Prostate gland (tissue), 2 donors: Measurements from ENCODE around the gene PRKG1. TPM values are rescaled to one million over a fixed set of nuclear protein-coding genes. Genes with fewer than 3 reads are reported as not detected.
A peak's percentile ranks its signal among the peaks of the same experiment; 100 is the strongest.

Experiments
- DNase-seq: peaks from one replicate; pipeline ENCODE4 v3.0.0-alpha.2; 2019; ENCODE audit warnings: low spot score
- H3K27ac ChIP-seq, 2 donors: fragments of 200-600 bp; sonication (generic); 2 replicates each; pipeline ENCODE4 v1.5.1; 2017 to 2019
- H3K27me3 ChIP-seq: fragments of 200-600 bp; sonication (generic); replicated peaks from 2 replicates; pipeline ENCODE4 v1.5.1; 2019; ENCODE audit not compliant: insufficient read depth
- H3K36me3 ChIP-seq, 2 donors: fragments of 200-600 bp; sonication (generic); 1 replicate in 1 of 2; 2 replicates in 1 of 2; pipeline versions ENCODE4 v1.5.1 to v1.8.1; 2017 to 2019
- H3K4me1 ChIP-seq: fragments of 200-600 bp; sonication (generic); replicated peaks from 2 replicates; pipeline ENCODE4 v1.5.1; 2019
- H3K4me3 ChIP-seq, 2 donors: fragments of 200-600 bp; sonication (generic); 2 replicates each; pipeline ENCODE4 v1.5.1; 2017 to 2019
- H3K9me3 ChIP-seq: fragments of 200-600 bp; sonication (generic); 2 replicates; pipeline ENCODE4 v1.5.1; 2017
- POLR2A ChIP-seq: fragments of 450-650 bp; IDR thresholded peaks from one replicate; pipeline ENCODE4 v1.6.1; 2016; ENCODE audit warnings: antibody characterized with exemption, mild to moderate bottlenecking
- POLR2AphosphoS5 ChIP-seq: sonication (generic); formaldehyde crosslinking; IDR thresholded peaks from one replicate; pipeline ENCODE4 v1.6.1; 2017; ENCODE audit warnings: antibody characterized with exemption
- WGBS: methylation state at CpG from one replicate; pipeline ENCODE4 v1.1.5; 2018; 5-methylcytosine and 5-hydroxymethylcytosine counted together
- intact Hi-C: fragments of 100-400 bp; cut with DNase I; formaldehyde crosslinking; loops from one replicate; pipeline ENCODE4 v1.14.2; 2022
- total RNA-seq, 2 donors: library from RNA; depleted of rRNA; stranded (reverse); fragments of >200 nt; gene quantifications; one replicate each; pipeline ENCODE4 v1.1.0, GENCODE V29; 2016
- TF ChIP-seq, protein P1 (sequence below), 4 experiments: fragments of 200-600 bp in 2 of 4; fragments of 450-650 bp in 2 of 4; sonication (generic) in 2 of 4; IDR thresholded peaks; 1 replicate in 3 of 4; 2 replicates in 1 of 4; pipeline ENCODE4 v1.5.1; 2016 to 2019; ENCODE audit warnings: antibody characterized with exemption in 4 of 4, mild to moderate bottlenecking in 2 of 4, moderate library complexity in 2 of 4

The PRKG1 gene
- total RNA-seq, 2 donors from 2014 or later, result 2.7 to 9.0 TPM

GRCh38 chr10:51960494-51960895, 886.2 kb downstream of the PRKG1 start:
- TF ChIP-seq, protein P1, sequence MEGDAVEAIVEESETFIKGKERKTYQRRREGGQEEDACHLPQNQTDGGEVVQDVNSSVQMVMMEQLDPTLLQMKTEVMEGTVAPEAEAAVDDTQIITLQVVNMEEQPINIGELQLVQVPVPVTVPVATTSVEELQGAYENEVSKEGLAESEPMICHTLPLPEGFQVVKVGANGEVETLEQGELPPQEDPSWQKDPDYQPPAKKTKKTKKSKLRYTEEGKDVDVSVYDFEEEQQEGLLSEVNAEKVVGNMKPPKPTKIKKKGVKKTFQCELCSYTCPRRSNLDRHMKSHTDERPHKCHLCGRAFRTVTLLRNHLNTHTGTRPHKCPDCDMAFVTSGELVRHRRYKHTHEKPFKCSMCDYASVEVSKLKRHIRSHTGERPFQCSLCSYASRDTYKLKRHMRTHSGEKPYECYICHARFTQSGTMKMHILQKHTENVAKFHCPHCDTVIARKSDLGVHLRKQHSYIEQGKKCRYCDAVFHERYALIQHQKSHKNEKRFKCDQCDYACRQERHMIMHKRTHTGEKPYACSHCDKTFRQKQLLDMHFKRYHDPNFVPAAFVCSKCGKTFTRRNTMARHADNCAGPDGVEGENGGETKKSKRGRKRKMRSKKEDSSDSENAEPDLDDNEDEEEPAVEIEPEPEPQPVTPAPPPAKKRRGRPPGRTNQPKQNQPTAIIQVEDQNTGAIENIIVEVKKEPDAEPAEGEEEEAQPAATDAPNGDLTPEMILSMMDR (IDR thresholded peaks at IDR 0.05), result peak in 3 of 4 experiments; percentile 38 to 59 (median 46)
- no peak for TF ChIP-seq POLR2A
- Histone ChIP-seq H3K36me3 (no peaks in the 10 kb centered on the region), H3K4me1 (no peaks in the 10 kb centered on the region), H3K4me3 (no peak overlapping the region), H3K27ac (no peak overlapping the region), H3K27me3 (no peaks in the 10 kb centered on the region), H3K9me3 (no peaks in the 10 kb centered on the region)
- 10% methylated on average over 8 of the region's 8 CpGs for WGBS
- no peak for DNase-seq
- intact Hi-C loops, result loop anchor here (2.0 to 10.0 kb wide), 2 partner anchors 536 to 898 kb away; no protein-coding TSS in a partner anchor

DNA sequence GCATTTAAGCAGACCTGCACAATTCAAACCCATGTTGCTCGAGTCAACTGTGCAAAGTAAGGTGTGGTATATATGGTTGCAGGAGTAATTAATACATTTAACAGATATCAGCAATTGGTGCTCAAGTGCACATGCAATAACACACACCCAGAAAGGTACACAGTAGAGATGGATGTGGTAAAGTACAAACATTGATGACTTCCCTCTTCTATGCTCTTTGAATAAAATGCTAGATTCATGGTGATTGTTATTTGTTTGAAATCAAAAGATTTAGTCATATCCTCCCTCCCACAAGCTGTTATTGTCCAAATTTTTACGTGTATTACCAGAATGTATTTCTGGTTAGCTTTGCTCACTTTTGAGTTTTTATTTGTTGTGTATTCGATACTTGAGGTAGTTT, 887.1 kb downstream of the PRKG1 start:
- Histone ChIP-seq H3K27ac (no peak overlapping the region), H3K9me3 (no peaks in the 10 kb centered on the region), H3K4me1 (no peaks in the 10 kb centered on the region), H3K36me3 (no peaks in the 10 kb centered on the region), H3K27me3 (no peaks in the 10 kb centered on the region), H3K4me3 (no peak overlapping the region)
- TF ChIP-seq POLR2A (no peak), POLR2AphosphoS5 (no peak)
- TF ChIP-seq, protein P1 (IDR thresholded peaks at IDR 0.05), result no peak
- DNase-seq, result no peak
- intact Hi-C loops, result loop anchor here (2.0 to 10.0 kb wide), 2 partner anchors 537 to 899 kb away; no protein-coding TSS in a partner anchor
- 85% methylated on average over 3 of the region's 3 CpGs for WGBS

GRCh38 chr10:51964630-51965029, 890.3 kb downstream of the PRKG1 start:
- H3K27ac ChIP-seq, result no peak overlapping the region
- H3K4me3 ChIP-seq, result no peak overlapping the region
- intact Hi-C loops, result loop anchor here (10.0 kb wide), 1 partner anchor 540 kb away; no protein-coding TSS in a partner anchor
- H3K27me3 ChIP-seq, result no peaks in the 10 kb centered on the region
- no peak for DNase-seq
- H3K4me1 ChIP-seq, result no peaks in the 10 kb centered on the region
- WGBS, result 34% methylated on average over 2 of the region's 2 CpGs
- H3K9me3 ChIP-seq, result no peaks in the 10 kb centered on the region
- no peak for TF ChIP-seq POLR2A
- TF ChIP-seq, protein P1 (IDR thresholded peaks at IDR 0.05), result no peak
- no peaks in the 10 kb centered on the region for H3K36me3 ChIP-seq

DNA sequence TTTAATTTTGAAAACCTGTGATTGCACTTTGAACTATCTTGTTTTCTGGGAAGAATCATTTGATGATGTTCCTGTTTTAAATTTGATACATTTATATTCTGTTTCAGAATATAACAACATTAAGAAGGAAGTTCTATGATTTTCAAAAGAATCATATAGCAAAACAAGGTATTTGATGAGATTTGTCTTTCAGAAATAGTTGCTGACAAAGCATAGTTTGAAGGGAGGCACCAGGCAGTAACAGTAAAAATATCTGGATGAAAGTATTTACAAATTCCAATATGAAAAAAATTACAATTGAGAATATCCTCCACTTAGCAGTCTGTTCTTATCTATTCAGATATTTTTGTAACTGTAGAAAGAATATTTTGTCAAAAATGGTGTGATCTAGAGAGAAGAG, 891.2 kb downstream of the PRKG1 start:
- no peaks in the 10 kb centered on the region for H3K27me3 ChIP-seq
- TF ChIP-seq POLR2AphosphoS5, result no peak
- TF ChIP-seq, protein P1 (IDR thresholded peaks at IDR 0.05), result no peak
- TF ChIP-seq POLR2A, result no peak
- H3K36me3 ChIP-seq, result no peaks in the 10 kb centered on the region
- H3K27ac ChIP-seq, result no peak overlapping the region
- no peaks in the 10 kb centered on the region for H3K4me1 ChIP-seq
- no peaks in the 10 kb centered on the region for H3K9me3 ChIP-seq
- intact Hi-C loops, result loop anchor here (10.0 kb wide), 1 partner anchor 541 kb away; no protein-coding TSS in a partner anchor
- DNase-seq, result no peak
- H3K4me3 ChIP-seq, result no peak overlapping the region

DNA sequence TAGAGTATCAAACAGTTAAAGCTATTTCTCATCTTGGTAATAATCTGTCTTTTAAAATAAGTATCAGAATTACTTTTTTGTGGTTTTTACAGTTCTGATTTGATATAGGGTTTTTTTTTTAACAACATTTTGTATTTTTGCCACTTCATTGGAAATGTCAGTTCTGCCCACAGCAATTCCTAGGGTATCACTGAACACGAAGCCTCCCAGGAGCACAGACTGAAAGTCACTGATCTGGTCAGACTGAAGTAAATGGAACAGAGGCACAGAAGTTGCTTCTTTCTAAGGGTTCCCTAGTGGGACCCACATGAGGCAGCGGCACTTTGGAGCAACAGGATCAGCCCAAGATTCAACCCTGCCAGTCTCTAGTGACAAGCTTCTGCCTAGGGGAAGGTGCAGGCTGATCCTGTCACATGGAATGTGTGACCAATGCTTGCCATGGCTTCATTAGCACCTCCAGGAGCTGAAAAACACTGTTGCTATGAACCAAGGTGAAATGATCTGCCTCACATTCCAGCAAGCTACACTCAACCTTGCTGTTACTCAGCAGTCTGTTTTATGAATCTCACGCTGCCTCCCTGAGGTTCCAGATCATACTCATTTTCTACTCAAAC, 898.6 kb downstream of the PRKG1 start:
- DNase-seq, result no peak
- no peak overlapping the region for H3K4me3 ChIP-seq
- no peaks in the 10 kb centered on the region for H3K36me3 ChIP-seq
- no peaks in the 10 kb centered on the region for H3K4me1 ChIP-seq
- no peak overlapping the region for H3K27ac ChIP-seq
- intact Hi-C loops, result no loop called here
- 97% methylated on average over 3 of the region's 3 CpGs for WGBS
- TF ChIP-seq, protein P1 (IDR thresholded peaks at IDR 0.05), result no peak
- no peak for TF ChIP-seq POLR2A
- TF ChIP-seq POLR2AphosphoS5, result no peak
- H3K27me3 ChIP-seq, result no peaks in the 10 kb centered on the region
- H3K9me3 ChIP-seq, result no peaks in the 10 kb centered on the region
